K562 (cell line): Measurements from ENCODE around the gene MVK. TPM values are rescaled to one million over a fixed set of nuclear protein-coding genes. Genes with fewer than 3 reads are reported as not detected.

Source experiments
- HDAC2 ChIP-seq: fragments of 450-650 bp; IDR thresholded peaks from 2 replicates; pipeline ENCODE4 v1.6.1; 2016; ENCODE audit warnings: mild to moderate bottlenecking
- JUND ChIP-seq, 2 experiments: IDR thresholded peaks; 2 replicates in 1 of 2; 3 replicates in 1 of 2; pipeline ENCODE4 v1.6.1; 2011; ENCODE audit warnings: borderline replicate concordance in 2 of 2, low read depth in 2 of 2, low read length in 2 of 2, improper control_type of control experiment in 1 of 2, missing biosample characterization in 1 of 2, missing genetic modification characterization in 1 of 2, missing genetic modification reagents in 1 of 2
- POLR2A ChIP-seq: fragments of 450-650 bp; conservative IDR thresholded peaks from 2 replicates; pipeline ENCODE4 v1.6.1; 2016
- POLR3G ChIP-seq: IDR thresholded peaks from 2 replicates; pipeline ENCODE4 v1.6.1; 2011; ENCODE audit not compliant: insufficient read length, insufficient replicate concordance; ENCODE audit errors: extremely low read depth
- PREB ChIP-seq: sonication (generic); formaldehyde crosslinking; IDR thresholded peaks from 2 replicates; pipeline ENCODE4 v1.8.1; 2023; ENCODE audit warnings: mild to moderate bottlenecking, missing genetic modification reagents
- SNIP1 ChIP-seq: fragments of 450-650 bp; IDR thresholded peaks from 2 replicates; pipeline ENCODE4 v1.7.1; 2017; ENCODE audit warnings: low read depth, mild to moderate bottlenecking
- TARDBP ChIP-seq: fragments of 450-650 bp; IDR thresholded peaks from 2 replicates; pipeline ENCODE4 v1.6.1; 2016
- ZBTB5 ChIP-seq: fragments of 450-650 bp; IDR thresholded peaks from 2 replicates; pipeline ENCODE4 v1.6.1; 2017; ENCODE audit warnings: antibody characterized with exemption
- ZKSCAN1 ChIP-seq: fragments of 150-350 bp; IDR thresholded peaks from 2 replicates; pipeline ENCODE4 v1.6.1; 2016; ENCODE audit warnings: low read depth, low read length
- ZNF324 ChIP-seq: fragments of 250-450 bp; sonication (Bioruptor Pico); IDR thresholded peaks from 2 replicates; pipeline ENCODE4 v1.4.0; 2020; ENCODE audit warnings: mild to moderate bottlenecking
- ZNF551 ChIP-seq: fragments of 250-450 bp; sonication (Bioruptor Pico); IDR thresholded peaks from 2 replicates; pipeline ENCODE4 v1.5.0; 2021; ENCODE audit warnings: mild to moderate bottlenecking, moderate library complexity
- ZNF583 ChIP-seq: fragments of 250-450 bp; sonication (Bioruptor Pico); IDR thresholded peaks from 2 replicates; pipeline ENCODE4 v1.4.0; 2020
- ZNF592 ChIP-seq: fragments of 450-650 bp; IDR thresholded peaks from 2 replicates; pipeline ENCODE4 v1.6.1; 2017; ENCODE audit warnings: antibody characterized with exemption, mild to moderate bottlenecking
- ZNF696 ChIP-seq: fragments of 250-450 bp; sonication (Bioruptor Pico); conservative IDR thresholded peaks from 2 replicates; pipeline ENCODE4 v1.4.0; 2020; ENCODE audit warnings: mild to moderate bottlenecking, moderate library complexity
- polyA plus RNA-seq, 8 experiments: library from polyadenylated mRNA; depleted of rRNA in 4 of 8; stranded (reverse) in 5 of 8; unstranded in 3 of 8; fragments of >200 nt; fragmentation: Nextera tagmentation in 2 of 8; fragmentation: Illumina TruSeq in 1 of 8; extraction: Ambion mirVana in 2 of 8; extraction: Trizol in 1 of 8; gene quantifications; 2 replicates each; pipeline versions ENCODE4 v1.2.1 to v1.2.3, GENCODE V29; 2011 to 2014; ENCODE audit warnings: inconsistent platforms in 1 of 8, missing spikeins in 1 of 8
- total RNA-seq, 7 experiments: library from RNA; depleted of rRNA in 6 of 7; stranded (reverse); fragments of >200 nt in 6 of 7; fragmentation: Illumina TruSeq in 2 of 7; extraction: Trizol in 2 of 7; gene quantifications; 2 replicates each; pipeline versions ENCODE4 v1.2.1 to v1.2.3, GENCODE V29; 2011 to 2021; ENCODE audit warnings: low replicate concordance in 1 of 7

Gene MVK
- total and polyA plus RNA-seq, 9 of the 15 experiments (the other 6 are each of a cell fraction or from before 2014, with no cell fraction given): 0.41 to 33.6 (median 18.8) TPM

- TF ChIP-seq JUND (IDR thresholded peaks at IDR 0.05; ENCODE audit: borderline replicate concordance, low read depth, low read length) (peak; percentile 61), JUND (tag; IDR thresholded peaks at IDR 0.05; ENCODE audit: borderline replicate concordance, low read depth, low read length) (no peak; the same call in 2 of the 3 replicates), ZNF696 (no peak), ZBTB5 (no peak), PREB (CRISPR knock-in tag) (no peak), SNIP1 (no peak), POLR2A (peak; percentile 52), ZNF551 (no peak), HDAC2 (no peak), ZNF324 (CRISPR knock-in tag) (no peak), ZKSCAN1 (0 out of 2 replicates have a peak, but pooled peaks have one; percentile 35), TARDBP (no peak), POLR3G (no peak), ZNF592 (no peak), ZNF583 (CRISPR knock-in tag) (no peak)
These were observed 24.3 kb downstream of the MVK start (continued) for GRCh38 chr12:109597795-109598427.
